HG03342 (cell line): ENCODE data around the gene OR1C1.
"Not testable (repeated sequence)": the region's sequence is repeated elsewhere in the genome, so short reads cannot be mapped to it uniquely, and the experiment has no call there.

ENCODE experiments used
- ATAC-seq: cut with Tn5 transposase; IDR thresholded peaks from one replicate; pipeline ENCODE4 v1.9.1; 2021; ENCODE audit warnings: mild to moderate bottlenecking, moderate library complexity; ENCODE audit not compliant: unreplicated experiment

Gene OR1C1

GRCh38 chr1:247760456-247760855 lies at the start of gene OR1C1:
TSS of gene OR1C1 (minus strand) at chr1:247760556. CDS start at chr1:247758406, 2,150 bp downstream.
- no peak for ATAC-seq

DNA sequence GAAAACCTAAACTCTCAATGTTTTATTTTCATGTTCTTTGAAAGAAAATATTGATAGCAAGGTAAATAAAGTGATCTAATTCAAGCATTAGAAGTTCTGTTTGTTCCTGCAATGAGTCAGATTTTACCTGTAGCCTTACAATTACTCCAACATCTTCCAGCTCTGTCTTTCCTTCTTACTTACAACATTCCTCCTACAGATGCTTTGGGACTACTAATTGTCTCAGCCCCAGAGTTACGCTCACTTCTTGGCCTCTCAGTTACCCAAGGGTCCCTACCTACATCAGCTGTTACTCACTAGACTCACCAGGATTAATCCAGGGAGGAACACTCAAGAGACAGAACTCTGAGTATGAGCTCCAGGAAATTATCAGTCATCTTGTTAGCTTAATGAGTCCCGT lies 37.2 kb upstream of the OR1C1 start:
- no peak for ATAC-seq

GRCh38 chr1:247769603-247770002 lies 9.2 kb upstream of the OR1C1 start:
- no peak for ATAC-seq

GRCh38 chr1:247754311-247754710 lies 6.0 kb downstream of the OR1C1 start:
- ATAC-seq, result not testable (repeated sequence)

DNA sequence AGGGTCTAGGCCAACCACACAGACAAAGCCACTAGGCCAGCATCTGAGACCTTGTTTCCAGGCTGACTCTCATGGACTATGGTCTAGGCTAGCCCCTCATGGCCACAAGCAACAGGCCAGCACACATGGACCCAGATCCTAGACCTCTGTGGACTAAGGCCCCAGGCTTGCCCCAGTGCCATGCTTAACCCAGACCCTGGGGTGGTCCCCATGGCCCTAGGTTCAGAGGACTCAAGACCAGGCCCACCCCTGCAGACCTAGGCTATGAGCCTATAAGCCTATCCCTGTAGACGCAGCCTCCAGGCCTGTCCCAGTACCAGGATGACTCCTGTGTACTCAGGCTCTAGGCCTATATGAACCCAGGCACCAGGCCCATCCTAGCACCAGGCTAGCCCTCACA lies 10.5 kb downstream of the OR1C1 start:
- no peak for ATAC-seq

DNA sequence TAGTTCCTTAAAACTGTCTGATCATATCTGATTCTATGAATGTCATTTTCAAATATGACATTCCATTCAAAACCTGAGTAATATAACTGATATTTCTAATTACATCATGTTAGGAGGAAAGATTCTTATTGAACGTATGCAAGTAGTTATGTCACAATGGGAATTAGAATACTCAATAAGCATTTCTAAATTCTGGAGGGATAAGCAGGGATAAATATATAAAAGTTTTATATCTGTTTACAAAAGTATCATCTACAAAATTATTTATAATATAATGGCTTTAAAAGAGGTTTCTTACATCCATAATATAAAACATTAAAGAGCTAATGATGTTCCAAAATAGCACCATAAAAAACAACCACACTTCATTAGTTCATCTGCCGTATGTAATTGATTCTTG lies 12.3 kb downstream of the OR1C1 start, which contains the start of gene OR14A2:
TSS of gene OR14A2 (minus strand) at position 101 of the 400 bp plus-strand sequence.
- ATAC-seq, result no peak

DNA sequence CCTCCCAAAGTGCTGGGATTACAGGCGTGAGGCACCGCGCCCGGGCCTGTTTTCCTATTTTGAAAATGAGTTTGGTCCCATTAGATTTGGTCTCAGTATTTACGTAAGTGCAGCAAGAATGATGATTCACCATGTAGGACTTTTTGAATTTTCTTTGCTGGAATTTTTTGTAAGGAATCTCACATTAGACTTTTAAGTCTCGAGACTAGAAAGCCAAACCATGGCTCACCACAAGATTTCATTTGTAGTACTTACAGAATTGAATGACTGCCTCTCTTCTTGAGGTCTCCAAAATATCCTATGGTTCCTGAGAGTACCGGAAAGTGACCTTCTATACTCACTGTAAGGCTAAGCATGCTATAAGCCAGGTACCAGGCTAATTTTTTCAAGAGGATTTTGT lies 12.7 kb downstream of the OR1C1 start:
- ATAC-seq, result no peak

DNA sequence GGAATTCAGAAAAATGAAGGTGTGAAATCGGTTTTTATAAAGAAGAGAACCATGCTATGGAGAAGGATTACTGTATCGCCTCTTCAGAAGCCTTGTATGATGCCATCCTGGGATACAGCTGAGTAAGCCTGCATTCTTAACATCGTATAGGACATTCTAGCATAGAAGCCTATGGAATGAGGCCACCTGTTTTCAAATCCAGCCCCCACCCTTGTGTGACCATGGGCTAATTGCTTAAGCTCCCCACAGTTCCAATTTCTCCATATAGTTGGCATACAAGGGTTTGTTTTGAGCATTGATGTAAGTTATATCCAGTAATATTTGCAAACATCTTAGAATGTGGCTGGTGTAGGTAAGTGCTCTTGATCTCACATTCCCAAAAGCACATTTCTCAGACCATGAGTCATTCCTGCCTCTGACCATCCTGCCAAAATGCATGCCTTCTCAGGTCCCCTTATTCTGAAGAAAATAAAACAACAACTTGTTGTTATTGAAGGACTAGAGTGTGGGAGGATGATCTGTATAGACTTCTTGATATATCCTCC lies 13.9 kb downstream of the OR1C1 start:
- ATAC-seq, result no peak

GRCh38 chr1:247742215-247742760 lies 18.1 kb downstream of the OR1C1 start:
- not testable (repeated sequence) for ATAC-seq

- no peak for ATAC-seq
Measured at GRCh38 chr1:247741756-247742155, 18.6 kb downstream of the OR1C1 start.

DNA sequence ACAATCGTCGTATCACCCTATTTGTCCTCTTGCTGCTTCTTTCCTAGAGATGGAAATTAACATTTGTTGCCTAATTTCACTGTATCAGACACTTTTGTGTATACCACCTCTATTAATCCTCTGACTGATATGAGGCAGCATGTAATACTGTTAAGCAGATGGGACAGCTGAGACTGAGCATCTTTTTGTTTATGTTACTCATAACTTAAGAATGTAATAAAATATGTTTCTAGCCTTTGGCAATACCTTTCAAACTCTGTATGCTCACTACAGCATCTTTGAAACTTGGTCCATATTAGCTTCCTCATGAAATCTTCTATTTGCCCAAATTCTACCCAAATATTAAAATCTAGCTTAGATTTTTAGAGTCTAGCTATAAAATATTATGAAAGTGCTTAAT lies 19.6 kb downstream of the OR1C1 start:
- ATAC-seq, result no peak

DNA sequence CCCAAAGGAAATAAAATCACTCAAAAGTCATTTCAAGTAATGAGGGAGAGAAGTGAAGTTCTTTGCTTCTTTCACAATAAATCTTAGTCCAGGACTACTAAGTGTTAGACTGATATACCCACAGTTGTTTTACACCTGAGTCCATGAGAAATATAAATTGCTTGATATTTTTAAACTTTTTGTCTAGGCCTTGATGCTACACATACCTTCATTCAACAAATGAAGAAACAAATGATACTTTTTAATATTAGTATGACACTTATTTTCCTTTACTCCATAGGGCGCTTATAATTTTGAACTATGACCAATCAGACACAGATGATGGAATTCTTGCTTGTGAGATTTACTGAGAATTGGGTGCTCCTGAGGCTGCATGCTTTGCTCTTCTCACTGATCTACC lies 22.0 kb downstream of the OR1C1 start, which contains the start of gene OR14K1:
TSS of gene OR14K1 (plus strand) at position 301 of the 400 bp plus-strand sequence. CDS start at position 301, 0 bp downstream.
- no peak for ATAC-seq

DNA sequence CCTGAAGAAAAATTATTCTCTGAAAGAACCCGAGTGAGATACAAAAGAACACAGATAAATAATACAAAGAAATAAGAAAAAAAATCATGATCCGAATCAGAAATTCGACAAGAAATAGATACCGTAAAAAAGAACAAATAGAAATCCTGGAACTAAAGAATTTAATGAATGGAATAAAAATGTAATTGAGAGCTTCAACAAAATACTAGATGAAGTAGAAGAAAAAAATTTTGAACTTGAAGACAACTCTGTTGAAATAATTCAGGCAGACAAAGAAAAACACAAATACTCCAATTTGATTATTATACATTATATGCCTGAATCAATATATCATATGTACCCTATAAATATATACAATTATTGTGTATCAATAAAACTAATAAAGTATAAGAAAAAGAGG lies 39.1 kb downstream of the OR1C1 start:
- no peak for ATAC-seq

- ATAC-seq, result no peak
Measured at GRCh38 chr1:247716546-247716945, 43.8 kb downstream of the OR1C1 start, which contains the start of gene OR6F1. TSS of gene OR6F1 (minus strand) at chr1:247716646. CDS start at chr1:247712755, 3,891 bp downstream.

- no peak for ATAC-seq
Measured at GRCh38 chr1:247713753-247714152, 46.6 kb downstream of the OR1C1 start.

GRCh38 chr1:247710681-247711080 lies 49.7 kb downstream of the OR1C1 start:
- not testable (repeated sequence) for ATAC-seq
